NCI-H1092 (cell line): ENCODE measurements around the gene ZNF787.
"Not testable (repeated sequence)": the region's sequence is repeated elsewhere in the genome, so short reads cannot be mapped to it uniquely, and the experiment has no call there.

Experiments
- DNase-seq: peaks from one replicate; lab custom pipeline; 2025; lab: John Stamatoyannopoulos, UW

ZNF787 gene

DNA sequence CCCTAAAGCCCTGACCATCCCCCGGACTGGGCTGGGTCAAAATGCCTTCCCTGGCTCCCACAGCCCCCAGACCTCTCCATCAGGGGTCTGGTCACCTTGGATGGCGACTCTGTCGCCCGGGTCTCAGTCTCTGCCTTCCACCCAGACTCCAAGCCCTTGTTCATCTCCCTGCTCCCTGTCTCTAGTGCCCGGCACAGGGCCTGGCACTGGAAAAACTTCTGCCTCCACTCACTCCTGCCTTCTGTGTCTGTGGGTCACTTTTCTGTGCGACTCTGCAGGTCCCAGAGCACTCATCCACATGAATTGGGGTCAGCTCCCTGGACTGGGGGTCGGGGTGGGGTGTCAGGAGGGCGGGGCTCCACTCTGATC is 1.1 kb downstream of the ZNF787 start:
- DNase-seq: no peak

DNA sequence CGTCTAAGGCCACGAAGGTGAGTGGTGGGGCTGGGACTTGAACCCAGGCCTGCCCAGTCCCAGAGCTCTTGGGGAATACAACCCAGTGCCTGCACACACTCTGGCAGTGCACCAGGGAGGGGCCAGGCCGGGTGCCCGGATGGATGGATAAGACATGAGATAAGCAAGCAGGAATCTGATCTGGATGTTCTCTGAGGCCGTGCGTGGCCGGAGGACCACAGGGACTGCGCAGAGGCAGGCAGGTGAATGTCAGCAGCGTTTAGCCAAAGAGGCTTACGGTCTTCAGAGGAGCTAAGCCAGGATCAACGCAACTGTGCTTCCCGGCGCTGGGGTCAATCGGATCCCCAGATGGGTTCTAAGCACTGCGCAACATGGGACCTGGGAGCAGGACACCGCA is 1.5 kb downstream of the ZNF787 start:
- no peak for DNase-seq

DNA sequence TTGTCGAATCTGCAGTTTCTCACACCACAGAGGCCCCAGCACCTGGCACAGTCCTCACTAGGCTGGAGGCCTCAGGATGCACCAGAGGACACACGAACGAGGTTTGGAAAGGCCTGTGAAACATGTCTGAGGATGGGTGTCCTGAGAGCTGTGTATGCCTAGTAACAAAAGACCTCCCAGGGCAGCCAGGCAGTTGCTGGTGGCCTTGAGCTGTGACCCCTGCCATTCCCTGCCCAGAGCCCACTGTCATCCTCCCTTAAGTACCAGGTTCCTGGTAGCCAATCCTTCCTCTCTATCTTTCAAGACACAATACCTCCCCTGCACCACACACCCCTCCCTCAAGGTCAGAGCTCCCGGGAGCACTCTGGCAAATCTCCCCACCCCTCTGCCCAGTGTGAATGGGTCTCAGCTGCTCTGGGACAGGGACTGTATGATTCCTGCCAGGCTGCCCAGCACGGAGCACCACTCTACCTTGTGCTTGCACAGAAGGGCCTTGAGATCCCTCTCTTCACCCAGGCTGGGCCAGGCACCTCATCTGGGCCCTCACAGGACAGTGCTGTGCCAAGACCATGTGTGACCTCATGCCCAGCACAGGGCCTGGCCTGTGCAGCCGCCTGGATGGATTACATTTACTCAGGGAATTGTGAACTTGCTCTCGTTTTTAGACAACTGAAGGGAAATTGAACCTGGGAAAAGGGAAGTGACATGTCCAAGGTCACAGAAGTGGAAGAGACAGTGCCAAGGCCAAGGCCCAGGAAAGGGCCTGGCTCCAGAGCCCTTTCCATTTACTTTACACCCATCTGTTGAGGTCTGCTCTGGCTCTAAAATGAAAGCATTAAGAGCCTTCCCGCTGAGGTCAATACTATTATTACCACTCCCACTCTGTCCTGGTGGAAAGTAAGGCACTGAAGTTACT is 2.2 kb downstream of the ZNF787 start:
- DNase-seq: no peak

DNA sequence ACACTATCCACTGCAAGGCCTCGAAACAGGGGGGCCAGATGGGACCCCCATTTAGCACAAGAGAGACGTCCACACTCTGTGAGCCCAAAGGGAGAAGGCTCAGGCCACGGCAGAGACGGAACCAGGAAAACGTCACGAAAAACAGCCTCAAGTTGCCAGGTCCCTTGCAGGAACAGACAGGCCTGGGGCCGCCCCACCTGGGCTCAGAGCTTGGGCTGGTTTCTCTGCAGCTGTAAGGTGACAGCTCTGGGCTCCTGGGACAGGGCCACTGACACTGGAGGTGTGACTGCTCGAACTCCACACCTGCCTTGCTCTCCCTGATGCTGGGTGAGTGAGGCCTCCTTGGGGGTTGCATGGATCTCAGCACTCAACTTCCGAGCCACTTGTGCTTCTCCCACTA is 3.2 kb downstream of the ZNF787 start:
- no peak for DNase-seq

DNA sequence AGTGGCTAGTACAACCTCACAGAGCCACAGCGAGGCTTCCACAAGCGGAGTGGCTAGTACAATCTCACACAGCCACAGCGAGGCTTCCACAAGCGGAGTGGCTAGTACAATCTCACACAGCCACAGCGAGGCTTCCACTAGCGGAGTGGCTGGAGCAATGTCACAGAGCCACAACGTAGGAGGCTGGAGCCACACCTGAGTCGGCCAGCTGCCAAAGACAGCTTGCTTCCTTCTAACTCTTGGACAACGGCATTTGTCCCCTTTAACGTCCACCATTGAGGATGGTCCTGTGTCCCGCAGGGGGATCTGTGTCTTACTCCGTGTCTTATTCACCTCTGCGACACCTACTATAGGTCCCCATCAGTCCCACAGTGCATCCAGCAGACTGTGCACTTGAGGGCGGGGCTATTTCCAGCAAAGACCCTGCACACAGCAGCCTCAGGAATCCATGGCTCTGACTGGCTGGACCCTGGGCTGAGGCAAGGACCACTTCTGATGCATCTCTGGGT is 3.7 kb downstream of the ZNF787 start:
- DNase-seq: no peak

DNA sequence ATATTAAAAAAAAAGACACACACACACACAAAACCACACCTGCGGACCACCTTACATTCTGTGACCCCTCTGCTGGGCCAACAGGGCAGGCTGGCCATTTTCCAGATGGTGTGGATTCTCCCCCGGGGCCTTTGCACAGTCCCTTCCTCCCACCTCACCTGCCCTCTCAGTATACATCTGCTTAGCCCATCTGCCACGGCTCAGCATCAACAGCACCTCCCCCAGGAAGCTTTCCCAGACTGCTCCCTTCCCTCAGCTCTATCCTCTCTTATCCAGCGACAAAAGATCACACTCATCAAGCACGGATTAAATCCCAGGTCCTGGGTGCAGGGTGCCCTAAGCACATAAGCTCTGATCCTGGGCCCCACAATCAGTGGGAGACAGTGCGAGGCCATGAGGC is 4.5 kb downstream of the ZNF787 start:
- no peak for DNase-seq

DNA sequence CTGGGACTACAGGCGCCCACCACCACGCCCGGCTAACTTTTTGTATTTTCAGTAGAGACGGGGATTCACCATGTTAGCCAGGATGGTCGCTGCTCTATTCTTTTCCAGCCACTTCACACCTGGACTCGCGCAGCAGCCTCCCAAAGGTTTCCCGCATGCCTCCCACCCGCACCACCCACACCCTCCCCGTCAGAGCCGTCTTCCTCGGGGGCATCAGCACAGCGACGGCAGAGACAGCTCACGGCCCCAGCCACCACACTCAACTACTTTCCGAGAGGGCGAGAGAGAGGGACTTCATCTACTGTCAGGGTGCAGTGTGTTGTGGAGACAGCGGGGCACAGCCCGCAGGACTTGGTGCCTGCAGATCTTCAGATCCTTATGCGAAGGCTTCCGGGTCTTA is 5.6 kb downstream of the ZNF787 start:
- DNase-seq: no peak

DNA sequence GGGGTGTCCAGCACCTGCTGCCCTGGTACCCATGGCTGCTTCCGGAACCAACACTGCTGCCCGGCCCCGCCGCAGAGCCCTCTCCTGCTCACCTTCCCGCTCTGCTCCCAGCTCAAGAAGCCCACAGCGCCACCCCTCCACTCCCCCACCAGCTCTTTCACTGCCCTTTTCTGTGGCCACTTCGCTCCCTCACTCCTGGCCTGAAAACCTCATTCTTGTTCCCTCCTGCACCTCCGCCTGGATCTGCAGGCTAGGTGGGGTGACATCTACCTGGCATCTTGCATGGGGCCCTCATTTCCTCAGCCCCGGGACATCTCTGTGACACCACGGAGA is 6.4 kb downstream of the ZNF787 start:
- DNase-seq: no peak

DNA sequence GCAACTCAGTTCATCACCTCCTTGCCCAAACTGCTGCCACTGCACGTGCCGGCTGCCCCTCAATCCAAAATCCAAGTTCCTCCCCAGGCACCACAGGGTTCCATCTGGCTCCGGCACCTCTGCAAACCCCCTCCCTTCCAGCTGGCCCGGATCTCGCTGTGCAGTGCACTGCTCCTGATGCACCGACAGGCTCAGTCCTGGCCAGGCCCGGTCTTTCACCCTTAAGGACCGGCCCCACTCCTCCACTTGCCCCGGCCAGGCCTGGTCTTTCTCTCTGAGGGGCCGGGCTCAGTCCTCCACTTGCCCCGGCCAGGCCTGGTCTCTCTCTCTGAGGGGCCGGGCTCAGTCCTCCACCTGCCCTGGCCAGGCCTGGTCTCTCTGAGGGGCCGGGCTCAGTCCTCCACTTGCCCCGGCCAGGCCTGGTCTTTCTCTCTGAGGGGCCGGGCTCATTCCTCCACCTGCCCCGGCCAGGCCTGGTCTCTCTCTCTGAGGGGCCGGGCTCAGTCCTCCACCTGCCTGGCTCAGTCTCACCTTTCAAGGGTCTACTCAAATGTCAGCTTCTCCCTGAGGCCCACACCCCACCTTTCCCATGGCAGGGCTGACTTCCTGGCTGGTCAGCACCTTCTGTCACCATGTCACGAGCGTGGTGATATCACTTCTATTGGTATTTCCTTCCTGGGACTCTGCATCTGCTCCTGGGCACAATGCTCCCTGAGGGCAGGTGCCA is 6.9 kb downstream of the ZNF787 start:
- no peak for DNase-seq

DNA sequence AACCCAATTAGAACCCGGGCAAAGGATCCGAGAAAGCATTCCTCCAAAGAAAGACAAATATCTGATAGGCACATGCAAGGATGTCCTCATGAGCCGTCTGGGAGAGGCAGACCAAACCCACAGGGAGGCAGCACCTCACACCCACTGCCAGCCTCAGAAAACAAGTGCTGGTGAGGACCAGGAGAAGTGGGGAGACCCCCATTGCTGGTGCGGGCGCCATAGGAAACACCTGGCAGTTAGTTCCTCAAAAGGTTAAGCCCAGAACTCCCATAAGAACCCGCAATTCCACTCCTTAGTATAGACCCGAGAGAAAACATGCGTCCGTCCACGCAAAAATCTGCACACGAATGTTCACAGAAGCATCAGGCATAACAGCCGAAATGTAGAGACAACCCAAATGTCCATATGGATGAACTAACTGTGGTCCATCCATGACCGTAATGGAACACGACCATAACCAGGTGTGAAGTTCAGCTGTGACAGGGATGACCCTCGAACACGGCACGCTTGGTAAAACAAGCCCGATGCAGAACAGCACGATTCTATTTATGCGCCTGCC is 7.9 kb downstream of the ZNF787 start:
- DNase-seq: no peak

DNA sequence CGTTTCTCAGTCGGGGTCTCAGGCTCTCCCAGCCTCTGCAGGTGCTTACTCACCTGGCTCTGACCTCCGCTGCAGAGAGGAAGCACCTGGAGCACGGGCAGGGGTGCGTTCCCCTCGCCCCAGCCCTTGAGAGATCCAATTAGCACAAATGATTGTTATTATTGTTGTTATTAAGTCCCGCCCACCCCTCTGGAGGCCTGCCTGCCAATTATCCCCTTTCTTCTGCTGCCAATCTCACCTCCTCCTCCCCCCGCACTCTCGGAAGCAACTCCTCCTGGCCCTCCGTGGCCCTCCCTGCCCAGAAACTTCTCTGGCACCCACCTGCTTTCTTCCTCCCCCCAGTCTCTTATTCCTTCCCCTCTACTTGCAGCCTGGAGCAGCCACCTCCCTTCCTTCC is 8.8 kb downstream of the ZNF787 start:
- no peak for DNase-seq

DNA sequence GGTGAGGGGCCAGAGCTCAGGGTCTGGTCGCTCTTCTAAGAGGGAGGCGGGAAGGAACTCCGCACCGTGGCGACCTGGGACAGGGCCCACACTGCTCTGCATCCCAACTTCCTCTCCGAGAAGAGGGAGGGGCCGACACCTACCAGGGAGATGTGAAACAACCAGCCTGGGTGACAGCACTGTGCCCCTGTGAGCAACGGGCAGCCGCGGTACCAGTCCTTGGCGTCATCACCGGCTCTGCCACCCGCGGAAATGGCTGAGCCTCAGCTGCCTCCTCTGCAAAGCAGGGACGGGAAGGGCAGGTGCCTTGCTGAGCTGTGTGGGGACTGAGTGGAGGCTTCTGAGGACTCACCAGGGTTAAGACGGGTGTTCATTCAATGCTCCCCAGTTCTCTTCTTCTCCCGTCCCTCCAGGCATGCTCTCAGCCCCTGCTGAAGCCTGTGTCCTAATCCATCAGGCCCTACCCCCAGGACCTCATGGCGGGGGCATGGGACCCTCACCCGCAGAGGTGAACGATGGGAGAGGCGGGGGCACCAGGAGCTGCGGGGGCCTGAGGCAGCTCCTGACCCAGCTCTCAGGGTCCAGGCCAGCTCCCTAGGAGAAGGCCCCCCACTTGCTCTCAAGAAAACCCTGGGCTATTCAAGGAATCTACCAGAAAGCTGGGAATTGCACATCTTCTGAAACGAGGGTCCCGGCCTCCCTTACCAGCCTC is 9.3 kb downstream of the ZNF787 start:
- DNase-seq: no peak

DNA sequence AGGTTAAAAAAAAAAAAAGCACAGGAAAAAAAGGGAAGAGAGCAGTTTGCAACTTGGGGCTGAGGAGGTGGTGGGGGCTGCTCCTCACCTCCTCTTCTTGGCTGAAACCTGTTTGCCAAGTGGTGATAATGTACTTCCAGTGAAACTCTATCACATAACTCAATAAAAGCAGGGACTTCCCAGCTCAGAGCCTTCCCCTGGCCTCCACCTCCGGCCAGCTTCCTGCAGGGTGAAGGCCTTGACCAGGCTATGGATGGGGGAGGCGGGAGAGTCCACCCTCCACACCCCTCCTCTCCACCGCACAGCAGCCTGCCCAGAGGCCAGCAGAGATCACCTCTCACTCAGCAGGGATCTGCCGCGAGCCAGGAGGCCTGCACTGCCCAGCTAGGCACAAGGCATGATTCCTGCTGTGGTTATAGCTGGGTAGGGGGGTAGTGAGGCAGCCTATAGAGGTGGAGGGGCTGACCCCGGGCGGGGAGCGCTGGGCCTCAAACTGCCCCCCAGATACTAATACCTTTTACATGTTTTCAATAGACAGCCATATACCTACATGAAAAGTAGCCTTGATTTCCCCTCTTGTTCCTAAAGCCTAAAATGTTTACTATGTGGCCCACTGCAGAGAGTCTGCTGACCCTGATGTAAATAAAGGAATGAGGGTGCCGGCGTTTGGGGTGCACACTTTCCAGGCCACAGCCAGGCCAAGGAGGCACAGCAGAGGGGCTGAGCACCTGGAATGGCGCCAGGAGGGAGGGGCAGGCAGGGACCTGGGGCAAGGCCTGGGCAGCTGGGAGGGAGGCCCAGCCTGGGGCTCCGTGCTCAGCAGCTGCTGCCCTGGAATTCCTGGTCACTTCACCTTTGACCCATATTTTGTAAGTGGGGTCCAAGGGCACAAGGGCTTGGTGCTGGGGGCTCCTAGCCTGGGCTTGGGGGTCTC is 10.3 kb downstream of the ZNF787 start:
- DNase-seq: no peak

DNA sequence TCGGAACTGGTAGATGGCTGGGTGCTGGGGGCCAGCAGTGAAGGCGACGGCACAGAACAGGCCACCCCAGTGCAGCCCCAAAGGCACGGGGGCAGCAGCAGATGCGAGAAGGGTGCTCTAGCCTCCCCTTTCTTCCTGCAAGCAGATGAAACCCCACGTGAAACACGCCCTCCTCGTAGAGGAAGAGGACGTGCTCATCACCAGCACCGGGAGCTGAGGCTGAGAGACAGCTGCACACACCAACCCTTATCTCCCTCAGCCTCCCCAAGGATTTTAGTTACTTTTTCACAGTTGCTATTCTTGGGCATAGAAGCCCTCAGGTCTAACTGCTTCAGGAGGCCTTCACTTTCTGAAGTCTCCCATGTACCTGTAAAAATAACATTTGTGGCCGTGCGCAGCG is 11.9 kb downstream of the ZNF787 start:
- DNase-seq: no peak

DNA sequence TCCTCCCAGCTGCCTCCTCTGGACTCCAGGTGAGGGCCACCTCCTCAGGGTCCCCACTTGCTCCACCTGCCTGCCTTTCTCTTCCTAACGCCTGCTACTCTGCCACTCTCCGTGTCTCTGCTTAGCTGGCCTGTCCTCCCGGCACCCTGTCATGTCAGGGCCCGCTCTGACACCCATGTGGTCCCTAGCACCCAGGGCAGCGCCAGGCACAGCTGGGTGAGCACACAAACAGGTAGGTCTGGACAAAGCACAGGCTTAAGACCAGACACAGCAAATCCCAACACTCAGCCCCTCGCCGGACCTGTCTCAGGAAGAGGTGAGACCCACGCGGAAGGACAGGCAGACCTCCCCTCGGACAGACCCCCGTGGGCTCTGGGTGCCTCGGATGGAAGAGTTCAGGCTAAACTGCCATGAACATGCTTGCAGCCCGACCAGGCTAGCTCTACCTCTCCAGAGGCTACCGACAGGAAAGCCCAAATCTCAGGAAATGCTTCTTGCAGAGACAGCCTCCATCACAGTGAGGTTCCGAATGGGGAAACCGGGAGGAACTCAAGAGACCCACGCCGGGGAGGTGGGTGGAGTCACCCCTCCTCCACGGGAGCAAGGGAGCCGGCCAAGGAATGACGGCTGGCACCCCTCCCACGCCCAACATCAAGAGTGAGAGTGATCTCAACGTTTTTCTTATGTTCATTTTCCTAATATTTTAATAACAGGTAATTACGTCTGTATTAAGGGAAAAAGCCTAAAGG is 12.5 kb downstream of the ZNF787 start:
- DNase-seq: no peak

DNA sequence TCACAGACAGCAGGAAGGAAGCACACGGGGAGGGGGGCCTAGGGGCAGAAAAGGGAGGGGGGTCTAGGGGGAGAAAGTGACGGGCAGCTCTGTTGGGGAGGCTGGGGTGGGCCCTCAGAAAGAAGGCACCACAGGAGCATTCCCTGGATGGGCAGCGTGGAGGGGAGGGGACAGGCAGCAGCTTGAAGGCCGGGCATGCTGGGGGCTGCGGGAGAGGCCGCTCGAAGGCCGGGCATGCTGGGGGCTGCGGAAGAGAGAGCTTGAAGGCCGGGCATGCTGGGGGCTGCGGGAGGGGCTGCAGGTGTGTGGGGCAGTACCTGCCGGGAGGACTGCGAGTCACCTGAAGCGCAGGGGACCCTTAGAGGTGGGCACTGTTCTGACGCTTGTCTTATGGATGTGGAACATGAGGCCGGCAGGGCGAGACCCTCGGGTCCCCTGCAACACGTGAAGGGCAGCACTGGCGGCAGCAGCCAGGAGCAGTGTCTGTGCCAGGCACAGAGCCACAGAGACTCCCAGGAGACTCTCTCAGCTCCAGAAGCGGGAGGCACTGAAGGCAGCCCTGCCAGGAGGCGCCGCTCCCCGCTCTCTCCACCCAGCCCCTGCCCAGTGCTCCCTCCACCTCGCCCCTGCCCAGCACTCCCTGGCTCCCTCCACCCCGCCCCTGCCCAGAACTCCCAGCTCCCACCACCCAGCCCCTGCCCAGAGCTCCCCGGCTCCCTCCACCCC is 13.3 kb downstream of the ZNF787 start:
- DNase-seq: no peak

DNA sequence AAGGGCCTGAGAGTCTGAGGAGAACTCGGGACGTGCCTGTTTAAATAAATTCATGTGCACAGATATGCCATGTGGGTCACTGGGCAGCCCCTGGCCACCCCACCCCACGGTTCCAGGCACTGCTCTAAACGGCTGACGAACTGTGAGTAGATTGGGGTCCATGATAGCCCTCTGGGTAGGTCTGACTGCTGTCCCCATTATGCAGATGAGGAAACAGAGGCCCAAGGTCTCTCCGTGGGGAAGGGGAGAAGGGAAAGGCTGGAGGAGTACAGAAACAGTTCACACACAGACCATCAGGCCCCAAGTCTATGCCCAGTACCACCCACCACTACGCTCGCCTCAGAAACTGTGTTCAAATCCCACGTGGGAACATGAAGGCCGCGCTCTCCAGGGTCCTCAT is 14.1 kb downstream of the ZNF787 start:
- DNase-seq: no peak

DNA sequence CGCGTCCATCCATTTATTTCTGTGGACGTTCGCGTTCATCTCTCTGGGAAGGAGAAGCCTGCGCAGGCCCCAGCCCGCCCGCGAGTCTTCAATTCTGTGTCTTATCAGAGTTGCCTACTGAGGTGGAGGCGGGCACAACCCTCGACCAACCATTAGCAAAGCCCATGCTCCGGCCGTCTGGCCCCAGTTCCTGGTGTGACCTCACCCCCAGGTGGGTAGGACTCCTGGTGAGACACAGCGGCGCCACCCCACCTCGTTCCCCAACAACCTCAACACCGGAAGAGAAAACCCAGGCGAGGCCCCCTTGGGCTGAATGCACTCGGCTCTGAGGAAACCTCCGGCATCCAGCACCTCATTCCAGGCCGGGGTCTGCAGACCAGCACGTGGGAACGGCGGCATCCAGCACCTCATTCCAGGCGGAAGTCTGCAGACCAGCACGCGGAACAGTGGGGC is 14.7 kb downstream of the ZNF787 start:
- no peak for DNase-seq

DNA sequence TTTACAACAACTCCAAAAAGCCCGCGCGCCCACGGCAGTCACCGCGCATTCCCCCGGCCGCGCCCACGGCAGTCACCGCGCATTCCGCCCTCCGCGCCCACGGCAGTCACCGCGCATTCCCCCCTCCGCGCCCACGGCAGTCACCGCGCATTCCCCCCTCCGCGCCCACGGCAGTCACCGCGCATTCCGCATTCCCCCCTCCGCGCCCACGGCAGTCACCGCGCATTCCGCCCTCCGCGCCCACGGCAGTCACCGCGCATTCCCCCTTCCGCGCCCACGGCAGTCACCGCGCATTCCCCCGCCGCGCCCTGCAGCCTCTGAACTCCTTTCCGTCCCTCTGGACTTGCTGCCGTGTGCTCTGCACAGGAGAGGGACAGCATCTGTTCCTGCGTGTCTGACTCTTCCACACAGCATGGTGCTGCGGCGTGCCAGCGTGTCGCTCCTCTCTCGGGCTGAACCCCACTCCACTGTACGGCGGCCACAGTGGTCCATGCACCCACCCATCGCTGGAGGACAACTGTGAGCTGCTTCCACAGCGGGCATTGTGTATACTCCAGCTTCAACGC is 15.2 kb downstream of the ZNF787 start:
- DNase-seq: not testable (repeated sequence)
